Vagina (tissue), 2 donors: ENCODE data around the gene TAC4.

ENCODE experiments used
- CTCF ChIP-seq, 3 experiments: fragments of 450-650 bp in 2 of 3; fragments of 200-600 bp in 1 of 3; sonication (generic) in 1 of 3; IDR thresholded peaks; one replicate each; pipeline ENCODE4 v1.5.1; 2017 to 2019; ENCODE audit warnings: antibody characterized with exemption in 3 of 3, mild to moderate bottlenecking in 2 of 3, moderate library complexity in 2 of 3
- POLR2A ChIP-seq, 2 donors: fragments of 450-650 bp; IDR thresholded peaks; one replicate each; pipeline ENCODE4 v1.6.1; 2017; ENCODE audit warnings: antibody characterized with exemption in 2 of 2, mild to moderate bottlenecking in 2 of 2, moderate library complexity in 2 of 2
- POLR2AphosphoS5 ChIP-seq, 2 donors: sonication (generic); formaldehyde crosslinking; IDR thresholded peaks; one replicate each; pipeline ENCODE4 v1.9.0; 2017; ENCODE audit warnings: antibody characterized with exemption in 2 of 2, mild to moderate bottlenecking in 2 of 2, low read depth in 1 of 2; ENCODE audit not compliant: insufficient read depth in 1 of 2

- TF ChIP-seq CTCF (IDR thresholded peaks at IDR 0.05), result no peak
- no peak for TF ChIP-seq POLR2A (IDR thresholded peaks at IDR 0.05)
- TF ChIP-seq POLR2AphosphoS5 (IDR thresholded peaks at IDR 0.05; ENCODE audit: insufficient read depth in 1 of 2, low read depth in 1 of 2), result no peak
These were observed 5.0 kb downstream of the TAC4 start for GRCh38 chr17:49842846-49843245.
